ENCODE results near the gene RTL1.

The RTL1 gene

DNA sequence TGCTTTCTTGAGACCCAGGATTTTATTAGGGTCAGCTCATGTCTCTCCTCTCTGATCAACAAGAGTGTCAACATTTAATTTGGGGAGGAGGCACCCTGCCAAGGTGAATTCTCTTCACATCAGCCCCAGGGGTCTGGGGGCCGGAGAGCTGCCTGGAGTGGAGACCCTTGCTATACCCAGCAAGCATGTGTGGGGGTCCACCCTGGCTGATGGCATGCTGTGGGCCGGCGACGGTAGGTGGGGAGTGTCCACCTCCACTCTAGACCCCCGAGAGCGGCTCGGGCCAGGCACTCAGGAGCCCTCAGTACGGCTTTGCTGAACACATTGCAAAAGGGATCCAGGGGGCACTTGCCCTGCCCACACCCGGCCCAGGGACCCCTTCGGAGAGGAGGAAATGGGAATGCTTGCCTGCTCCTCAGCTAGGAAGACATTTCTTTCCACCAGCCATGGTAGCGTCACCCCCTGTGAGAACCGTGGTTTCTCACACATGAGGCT lies 67.2 kb downstream of the RTL1 start:
- Histone ChIP-seq H3K36me3 (ENCODE audit: control insufficient read depth in 5 of 5, insufficient read depth in 5 of 5, low read length in 5 of 5) (no peaks in the 10 kb centered on the region), H3K4me1 (ENCODE audit: control insufficient read depth in 5 of 5, insufficient read depth in 5 of 5, low read length in 5 of 5) (no peaks in the 10 kb centered on the region), H3K9me3 (ENCODE audit: control insufficient read depth in 5 of 5, low read length in 5 of 5) (no peaks in the 10 kb centered on the region), H3K27ac (ENCODE audit: low read depth, low read length) (no peak overlapping the region), H3K27me3 (ENCODE audit: control insufficient read depth in 5 of 5, insufficient read depth in 4 of 5, low read length in 5 of 5) (peaks cover 0 to 23% (median 9%) of the 10 kb centered on the region in 5 donors), H3K4me3 (ENCODE audit: low read depth in 1 of 5, low read length in 5 of 5) (no peak overlapping the region), H3K9ac (ENCODE audit: low read length in 5 of 5) (no peak overlapping the region)

DNA sequence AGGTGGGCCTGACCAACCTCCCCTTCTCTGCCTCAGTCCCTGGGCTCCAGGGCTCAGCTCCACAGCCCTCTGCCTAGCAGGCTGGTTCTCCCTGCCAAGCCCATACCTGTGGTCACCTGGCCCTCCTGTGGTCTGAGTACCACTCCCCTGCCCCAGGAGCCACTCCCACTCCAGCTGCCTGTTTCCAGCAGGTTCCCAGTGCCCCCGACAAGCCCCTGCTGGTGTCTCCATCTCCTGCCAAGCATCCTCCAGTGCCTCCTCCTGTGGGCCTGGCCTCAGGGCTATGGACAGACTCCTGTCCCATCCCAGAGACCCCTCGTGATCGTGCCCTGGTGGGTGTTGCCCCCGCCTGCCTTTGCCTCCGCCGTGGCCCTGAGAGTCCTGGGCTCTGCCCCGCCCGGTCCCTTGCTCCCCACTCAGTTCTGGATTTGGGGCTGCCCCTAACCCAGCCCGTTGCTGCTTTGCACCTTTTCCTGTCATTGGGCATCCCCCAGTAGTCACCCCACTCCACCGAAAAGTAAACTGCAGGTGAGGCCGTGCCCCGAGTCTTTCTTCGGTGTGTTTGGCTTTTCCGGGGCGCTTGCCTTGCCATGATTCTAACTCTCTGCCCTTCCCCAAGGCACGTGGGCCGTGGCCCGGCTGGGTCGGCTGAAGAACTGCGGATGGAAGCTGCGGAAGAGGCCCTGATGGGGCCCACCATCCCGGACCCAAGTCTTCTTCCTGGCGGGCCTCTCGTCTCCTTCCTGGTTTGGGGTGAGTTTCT lies 67.8 kb downstream of the RTL1 start:
- no peak overlapping the region for H3K4me3 ChIP-seq (ENCODE audit: low read depth in 1 of 5, low read length in 5 of 5)
- no peaks in the 10 kb centered on the region for H3K9me3 ChIP-seq (ENCODE audit: control insufficient read depth in 5 of 5, low read length in 5 of 5)
- no peak overlapping the region for H3K27ac ChIP-seq (ENCODE audit: low read depth, low read length)
- H3K27me3 ChIP-seq (ENCODE audit: control insufficient read depth in 5 of 5, insufficient read depth in 4 of 5, low read length in 5 of 5): peaks cover 0 to 17% (median 6%) of the 10 kb centered on the region in 5 donors
- H3K36me3 ChIP-seq (ENCODE audit: control insufficient read depth in 5 of 5, insufficient read depth in 5 of 5, low read length in 5 of 5): no peaks in the 10 kb centered on the region
- no peaks in the 10 kb centered on the region for H3K4me1 ChIP-seq (ENCODE audit: control insufficient read depth in 5 of 5, insufficient read depth in 5 of 5, low read length in 5 of 5)
- no peak overlapping the region for H3K9ac ChIP-seq (ENCODE audit: low read length in 5 of 5)

DNA sequence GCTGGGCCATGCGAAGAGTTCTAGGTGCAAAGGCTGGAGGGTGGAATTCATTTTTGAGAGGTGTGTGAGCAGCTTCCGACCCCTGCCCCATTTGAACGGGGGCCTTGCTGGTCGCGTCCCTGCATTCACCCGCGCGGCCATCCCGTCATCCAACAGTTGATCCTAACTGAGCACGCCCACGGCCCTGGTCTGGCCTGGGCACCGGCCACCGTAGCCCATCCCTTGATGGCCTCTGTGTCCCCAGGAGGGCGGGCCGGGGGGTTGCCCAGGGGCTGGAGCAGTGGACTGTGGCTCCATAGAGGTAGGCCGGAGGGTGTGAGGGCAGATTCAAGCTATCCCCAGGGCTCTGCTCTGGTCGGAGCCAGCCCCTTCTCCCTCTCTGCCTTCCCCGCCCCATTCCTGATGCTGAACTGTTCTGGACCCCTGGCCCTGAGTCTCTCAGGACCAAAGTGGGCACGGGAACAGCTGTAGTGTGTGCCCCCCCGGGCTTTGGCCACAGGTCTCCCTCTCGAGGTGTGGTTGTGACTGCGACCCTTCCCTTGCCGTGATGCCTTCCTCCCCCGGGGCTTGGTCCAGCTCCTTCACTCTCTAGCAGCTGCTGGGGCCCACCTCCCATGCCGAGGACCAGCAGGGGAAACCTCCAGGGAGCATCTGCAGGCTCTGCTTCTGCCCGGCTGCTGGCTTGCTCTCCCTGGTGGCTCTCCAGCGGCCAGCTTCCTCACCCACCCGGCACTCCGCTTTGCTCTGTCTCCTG lies 68.6 kb downstream of the RTL1 start:
- H3K36me3 ChIP-seq (ENCODE audit: control insufficient read depth in 5 of 5, insufficient read depth in 5 of 5, low read length in 5 of 5): no peaks in the 10 kb centered on the region

DNA sequence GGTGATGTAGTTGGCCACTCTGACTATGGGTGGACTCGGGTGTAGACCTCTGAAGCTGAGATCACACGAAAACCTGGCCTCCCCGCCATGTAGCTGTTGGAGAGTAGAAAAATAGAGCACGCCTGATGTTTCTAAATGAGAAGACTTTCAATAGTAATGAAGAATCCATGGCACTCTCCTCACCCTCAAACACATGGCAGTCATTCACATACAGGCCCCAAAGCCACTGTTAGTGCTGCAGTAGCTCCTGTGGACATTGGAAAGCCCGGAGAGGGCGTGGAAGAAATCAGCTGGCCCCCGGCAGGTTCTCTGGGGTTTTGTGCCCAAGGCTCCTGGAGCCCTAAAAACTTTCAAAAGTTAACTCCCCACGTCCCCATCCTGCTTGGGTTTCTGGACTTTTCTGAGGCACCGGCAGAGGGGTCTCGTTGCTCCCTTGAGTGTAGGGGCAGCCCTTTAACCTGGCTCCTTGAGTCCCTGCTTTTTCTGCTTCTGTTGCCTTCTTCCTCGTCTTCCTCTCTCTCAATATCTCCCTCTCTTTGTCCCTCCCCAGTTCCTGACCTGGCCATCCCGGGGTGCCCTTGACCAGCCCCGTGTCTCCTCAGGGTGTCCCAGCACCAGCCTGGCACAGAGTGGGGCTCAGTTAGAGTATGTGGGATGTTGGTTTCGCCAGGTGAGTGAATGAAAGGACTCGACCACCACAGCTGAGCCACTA lies 69.3 kb downstream of the RTL1 start:
- Histone ChIP-seq H3K4me1 (ENCODE audit: control insufficient read depth in 5 of 5, insufficient read depth in 5 of 5, low read length in 5 of 5) (no peaks in the 10 kb centered on the region), H3K4me3 (ENCODE audit: low read depth in 1 of 5, low read length in 5 of 5) (no peak overlapping the region), H3K27me3 (ENCODE audit: control insufficient read depth in 5 of 5, insufficient read depth in 4 of 5, low read length in 5 of 5) (peaks cover 5 to 19% (median 10%) of the 10 kb centered on the region in 5 donors), H3K9ac (ENCODE audit: low read length in 5 of 5) (no peak overlapping the region), H3K36me3 (ENCODE audit: control insufficient read depth in 5 of 5, insufficient read depth in 5 of 5, low read length in 5 of 5) (no peaks in the 10 kb centered on the region), H3K9me3 (ENCODE audit: control insufficient read depth in 5 of 5, low read length in 5 of 5) (no peaks in the 10 kb centered on the region), H3K27ac (ENCODE audit: low read depth, low read length) (no peak overlapping the region)

More for the DNA sequence above, 68.6 kb downstream of the RTL1 start:
- Histone ChIP-seq H3K27ac (ENCODE audit: low read depth, low read length) (no peak overlapping the region), H3K9me3 (ENCODE audit: control insufficient read depth in 5 of 5, low read length in 5 of 5) (no peaks in the 10 kb centered on the region), H3K4me1 (ENCODE audit: control insufficient read depth in 5 of 5, insufficient read depth in 5 of 5, low read length in 5 of 5) (no peaks in the 10 kb centered on the region), H3K9ac (ENCODE audit: low read length in 5 of 5) (no peak overlapping the region), H3K27me3 (ENCODE audit: control insufficient read depth in 5 of 5, insufficient read depth in 4 of 5, low read length in 5 of 5) (peaks cover 0 to 17% (median 6%) of the 10 kb centered on the region in 5 donors), H3K4me3 (ENCODE audit: low read depth in 1 of 5, low read length in 5 of 5) (no peak overlapping the region)

DNA sequence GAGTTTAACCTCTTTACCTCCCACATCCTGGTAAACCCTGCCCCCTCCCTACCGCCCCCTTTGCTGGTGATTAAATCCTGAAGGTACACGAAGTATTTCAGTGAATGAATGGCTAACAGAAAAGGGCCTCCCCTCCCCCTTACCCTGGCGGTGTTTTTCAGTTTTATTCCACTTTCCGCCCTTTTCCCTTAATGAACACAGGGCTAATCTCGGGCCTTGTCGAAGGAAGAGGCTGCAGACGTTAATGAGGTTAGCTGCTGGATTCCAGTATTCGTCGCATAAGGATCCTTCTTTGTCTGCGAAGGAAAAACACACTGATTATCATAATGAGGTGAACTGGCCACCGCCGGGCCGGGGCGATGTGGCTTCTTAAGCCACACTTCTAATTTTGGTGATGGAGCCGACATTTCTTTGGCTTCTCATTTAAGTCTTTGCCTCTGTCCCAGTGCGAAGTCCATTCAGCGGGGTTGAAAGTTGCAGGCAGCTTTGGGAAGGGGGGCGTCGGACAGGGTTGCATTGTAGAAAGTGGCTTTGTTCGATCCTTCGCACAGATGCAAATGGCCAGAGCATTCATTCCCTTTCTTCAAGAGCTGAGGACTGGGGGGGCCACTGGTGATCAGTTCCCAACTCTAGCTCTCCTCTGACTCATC lies 71.1 kb downstream of the RTL1 start:
- H3K27me3 ChIP-seq (ENCODE audit: control insufficient read depth in 5 of 5, insufficient read depth in 4 of 5, low read length in 5 of 5): peaks cover 5 to 30% (median 15%) of the 10 kb centered on the region in 5 donors

DNA sequence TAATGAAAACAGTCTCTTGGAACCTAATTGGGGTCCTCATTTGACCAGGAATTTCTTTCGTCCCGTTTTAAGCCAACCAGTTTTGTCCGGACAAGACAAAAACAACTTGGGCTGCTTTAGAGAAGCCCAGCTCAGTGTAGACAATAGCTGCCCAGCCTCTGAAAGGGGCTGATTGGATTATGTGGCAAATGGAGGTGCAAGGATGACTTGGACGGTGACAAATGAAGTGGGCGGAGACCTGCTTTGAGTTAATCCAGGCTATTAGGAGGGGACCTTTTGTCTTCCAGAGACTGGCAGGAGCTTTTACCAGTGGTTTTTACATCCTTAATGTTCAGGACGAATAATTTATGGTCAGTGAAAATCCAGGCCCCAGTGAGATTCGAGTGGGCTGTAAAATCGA lies 72.8 kb downstream of the RTL1 start:
- no peak overlapping the region for H3K27ac ChIP-seq (ENCODE audit: low read depth, low read length)

More for the DNA sequence above, 71.1 kb downstream of the RTL1 start:
- Histone ChIP-seq H3K4me3 (ENCODE audit: low read depth in 1 of 5, low read length in 5 of 5) (no peak overlapping the region), H3K36me3 (ENCODE audit: control insufficient read depth in 5 of 5, insufficient read depth in 5 of 5, low read length in 5 of 5) (no peaks in the 10 kb centered on the region), H3K27ac (ENCODE audit: low read depth, low read length) (no peak overlapping the region), H3K4me1 (ENCODE audit: control insufficient read depth in 5 of 5, insufficient read depth in 5 of 5, low read length in 5 of 5) (peaks cover 0 to under 1% (median 0%) of the 10 kb centered on the region in 5 donors), H3K9ac (ENCODE audit: low read length in 5 of 5) (no peak overlapping the region), H3K9me3 (ENCODE audit: control insufficient read depth in 5 of 5, low read length in 5 of 5) (peaks cover 0 to 6% (median 0%) of the 10 kb centered on the region in 5 donors)

More for the DNA sequence above, 72.8 kb downstream of the RTL1 start:
- peaks cover 0 to 6% (median 0%) of the 10 kb centered on the region in 5 donors for H3K9me3 ChIP-seq (ENCODE audit: control insufficient read depth in 5 of 5, low read length in 5 of 5)
- H3K27me3 ChIP-seq (ENCODE audit: control insufficient read depth in 5 of 5, insufficient read depth in 4 of 5, low read length in 5 of 5): peaks cover 12 to 32% (median 23%) of the 10 kb centered on the region in 5 donors
- H3K36me3 ChIP-seq (ENCODE audit: control insufficient read depth in 5 of 5, insufficient read depth in 5 of 5, low read length in 5 of 5): no peaks in the 10 kb centered on the region
- H3K4me3 ChIP-seq (ENCODE audit: low read depth in 1 of 5, low read length in 5 of 5): no peak overlapping the region
- peaks cover 0 to 4% (median 0%) of the 10 kb centered on the region in 5 donors for H3K4me1 ChIP-seq (ENCODE audit: control insufficient read depth in 5 of 5, insufficient read depth in 5 of 5, low read length in 5 of 5)
- no peak overlapping the region for H3K9ac ChIP-seq (ENCODE audit: low read length in 5 of 5)
